Endothelial cell of umbilical vein (primary cell): ENCODE data around the gene METRNL.

Experiments used
- CTCF ChIP-seq, 2 donors: IDR thresholded peaks; 1 replicate in 1 of 2; 2 replicates in 1 of 2; pipeline ENCODE4 v1.5.1; 2011; ENCODE audit warnings: low read length in 2 of 2, mild to moderate bottlenecking in 2 of 2, moderate library complexity in 2 of 2, control low read depth in 1 of 2, inconsistent platforms in 1 of 2, low read depth in 1 of 2; ENCODE audit not compliant: insufficient read depth in 1 of 2; ENCODE audit errors: extremely low read depth in 1 of 2
- EZH2 ChIP-seq: IDR thresholded peaks from 2 replicates; pipeline ENCODE4 v1.6.1; 2012; ENCODE audit warnings: borderline replicate concordance, low read depth, mild to moderate bottlenecking, moderate library complexity, low read length, inconsistent platforms; ENCODE audit not compliant: severe bottlenecking
- FOS ChIP-seq: IDR thresholded peaks from 2 replicates; pipeline ENCODE4 v1.6.1; 2011; ENCODE audit warnings: mild to moderate bottlenecking, low read length, moderate library complexity, borderline replicate concordance; ENCODE audit not compliant: insufficient read depth
- JUN ChIP-seq: IDR thresholded peaks from 2 replicates; pipeline ENCODE4 v1.6.1; 2011; ENCODE audit warnings: borderline replicate concordance, low read depth; ENCODE audit not compliant: insufficient read length, insufficient read depth
- MAX ChIP-seq: IDR thresholded peaks from 2 replicates; pipeline ENCODE4 v1.6.1; 2011; ENCODE audit not compliant: insufficient read depth, insufficient read length
- MYC ChIP-seq: IDR thresholded peaks from one replicate; pipeline ENCODE4 v1.6.1; 2011; ENCODE audit warnings: mild to moderate bottlenecking, low read depth, low read length
- POLR2A ChIP-seq: IDR thresholded peaks from 2 replicates; pipeline ENCODE4 v1.6.1; 2012; ENCODE audit warnings: low read depth, mild to moderate bottlenecking, control low read depth, low read length
- POLR2AphosphoS5 ChIP-seq: IDR thresholded peaks from 2 replicates; pipeline ENCODE4 v1.6.1; 2012; ENCODE audit warnings: low read depth, mild to moderate bottlenecking, control low read depth, low read length, moderate library complexity; ENCODE audit not compliant: insufficient read depth

- TF ChIP-seq CTCF (IDR thresholded peaks at IDR 0.05; ENCODE audit: extremely low read depth in 1 of 2, insufficient read depth in 1 of 2, low read depth in 1 of 2, low read length in 2 of 2) (no peak), FOS (no peak), MAX (no peak), POLR2A (no peak), EZH2 (no peak), POLR2AphosphoS5 (no peak), JUN (no peak), MYC (no peak)
Measured at GRCh38 chr17:83143817-83144231, 64.4 kb downstream of the METRNL start.
